ENCODE measurements around the gene VN1R2.
"Not testable (repeated sequence)": the region's sequence is repeated elsewhere in the genome, so short reads cannot be mapped to it uniquely, and the experiment has no call there.

DNA sequence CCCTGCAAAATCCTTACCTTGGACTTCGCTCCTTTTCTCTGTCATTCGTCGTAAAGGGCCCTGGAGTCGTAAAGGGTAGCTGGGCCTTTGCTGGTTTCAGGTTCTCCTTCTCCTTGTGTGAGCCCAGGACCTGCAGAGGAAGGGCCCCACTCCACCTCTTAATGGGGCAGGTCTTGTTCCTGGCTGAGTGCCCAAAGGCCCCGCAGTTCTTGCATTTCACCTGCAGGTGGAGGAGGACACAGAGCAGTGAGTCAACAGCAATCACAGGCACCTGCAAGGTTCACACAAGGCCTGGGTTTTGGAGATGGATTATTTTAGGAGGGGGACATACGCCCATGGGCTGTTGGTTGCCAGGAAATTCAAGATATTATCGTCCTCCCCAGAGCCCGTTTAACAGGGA, 43.2 kb downstream of the VN1R2 start:
- TF ChIP-seq, protein P1, sequence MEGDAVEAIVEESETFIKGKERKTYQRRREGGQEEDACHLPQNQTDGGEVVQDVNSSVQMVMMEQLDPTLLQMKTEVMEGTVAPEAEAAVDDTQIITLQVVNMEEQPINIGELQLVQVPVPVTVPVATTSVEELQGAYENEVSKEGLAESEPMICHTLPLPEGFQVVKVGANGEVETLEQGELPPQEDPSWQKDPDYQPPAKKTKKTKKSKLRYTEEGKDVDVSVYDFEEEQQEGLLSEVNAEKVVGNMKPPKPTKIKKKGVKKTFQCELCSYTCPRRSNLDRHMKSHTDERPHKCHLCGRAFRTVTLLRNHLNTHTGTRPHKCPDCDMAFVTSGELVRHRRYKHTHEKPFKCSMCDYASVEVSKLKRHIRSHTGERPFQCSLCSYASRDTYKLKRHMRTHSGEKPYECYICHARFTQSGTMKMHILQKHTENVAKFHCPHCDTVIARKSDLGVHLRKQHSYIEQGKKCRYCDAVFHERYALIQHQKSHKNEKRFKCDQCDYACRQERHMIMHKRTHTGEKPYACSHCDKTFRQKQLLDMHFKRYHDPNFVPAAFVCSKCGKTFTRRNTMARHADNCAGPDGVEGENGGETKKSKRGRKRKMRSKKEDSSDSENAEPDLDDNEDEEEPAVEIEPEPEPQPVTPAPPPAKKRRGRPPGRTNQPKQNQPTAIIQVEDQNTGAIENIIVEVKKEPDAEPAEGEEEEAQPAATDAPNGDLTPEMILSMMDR (IDR thresholded peaks at IDR 0.05), result not testable (repeated sequence)
- not testable (repeated sequence) for TF ChIP-seq POLR2A (IDR thresholded peaks at IDR 0.05)

Measured in esophagus squamous epithelium (tissue), 4 donors.